Panc1 (cell line): ENCODE measurements around the gene PAX7.

Experiments
- POLR2AphosphoS5 ChIP-seq: IDR thresholded peaks from 2 replicates; pipeline ENCODE4 v1.6.1; 2012; ENCODE audit warnings: mild to moderate bottlenecking, low read depth, low read length, moderate library complexity
- TF ChIP-seq, protein P1 (sequence below): fragments of 450-650 bp; IDR thresholded peaks from 2 replicates; pipeline ENCODE4 v1.5.1; 2017; ENCODE audit warnings: mild to moderate bottlenecking
- TF ChIP-seq, protein P2 (sequence below), 2 experiments: IDR thresholded peaks; 2 replicates each; pipeline ENCODE4 v1.6.1; 2011 to 2012; ENCODE audit warnings: low read depth in 2 of 2, control low read depth in 1 of 2, low read length in 1 of 2, mild to moderate bottlenecking in 1 of 2, moderate library complexity in 1 of 2; ENCODE audit not compliant: insufficient read depth in 1 of 2

DNA sequence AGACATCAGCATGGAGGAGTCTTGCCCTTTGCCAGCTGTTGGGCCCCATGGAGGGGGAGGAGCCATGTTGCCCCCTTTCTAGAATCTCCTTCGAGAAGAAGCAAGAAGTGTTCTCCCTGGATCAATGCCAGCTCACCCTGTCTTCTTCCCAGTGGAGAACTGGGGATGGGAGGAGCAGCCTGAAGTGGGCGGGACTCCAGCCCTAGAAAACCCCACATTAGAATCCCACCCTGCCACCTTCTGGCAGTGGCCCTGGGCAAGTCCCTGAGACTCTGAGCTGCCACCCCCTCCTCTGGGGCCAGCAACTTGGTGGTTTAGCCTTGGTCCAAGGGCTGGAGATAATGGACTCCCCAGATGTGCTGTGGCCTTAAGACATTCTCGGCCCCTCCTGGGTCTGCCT, 51.7 kb downstream of the PAX7 start:
- TF ChIP-seq, protein P1, sequence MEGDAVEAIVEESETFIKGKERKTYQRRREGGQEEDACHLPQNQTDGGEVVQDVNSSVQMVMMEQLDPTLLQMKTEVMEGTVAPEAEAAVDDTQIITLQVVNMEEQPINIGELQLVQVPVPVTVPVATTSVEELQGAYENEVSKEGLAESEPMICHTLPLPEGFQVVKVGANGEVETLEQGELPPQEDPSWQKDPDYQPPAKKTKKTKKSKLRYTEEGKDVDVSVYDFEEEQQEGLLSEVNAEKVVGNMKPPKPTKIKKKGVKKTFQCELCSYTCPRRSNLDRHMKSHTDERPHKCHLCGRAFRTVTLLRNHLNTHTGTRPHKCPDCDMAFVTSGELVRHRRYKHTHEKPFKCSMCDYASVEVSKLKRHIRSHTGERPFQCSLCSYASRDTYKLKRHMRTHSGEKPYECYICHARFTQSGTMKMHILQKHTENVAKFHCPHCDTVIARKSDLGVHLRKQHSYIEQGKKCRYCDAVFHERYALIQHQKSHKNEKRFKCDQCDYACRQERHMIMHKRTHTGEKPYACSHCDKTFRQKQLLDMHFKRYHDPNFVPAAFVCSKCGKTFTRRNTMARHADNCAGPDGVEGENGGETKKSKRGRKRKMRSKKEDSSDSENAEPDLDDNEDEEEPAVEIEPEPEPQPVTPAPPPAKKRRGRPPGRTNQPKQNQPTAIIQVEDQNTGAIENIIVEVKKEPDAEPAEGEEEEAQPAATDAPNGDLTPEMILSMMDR, result no peak
- TF ChIP-seq POLR2AphosphoS5, result no peak
- TF ChIP-seq, protein P2, sequence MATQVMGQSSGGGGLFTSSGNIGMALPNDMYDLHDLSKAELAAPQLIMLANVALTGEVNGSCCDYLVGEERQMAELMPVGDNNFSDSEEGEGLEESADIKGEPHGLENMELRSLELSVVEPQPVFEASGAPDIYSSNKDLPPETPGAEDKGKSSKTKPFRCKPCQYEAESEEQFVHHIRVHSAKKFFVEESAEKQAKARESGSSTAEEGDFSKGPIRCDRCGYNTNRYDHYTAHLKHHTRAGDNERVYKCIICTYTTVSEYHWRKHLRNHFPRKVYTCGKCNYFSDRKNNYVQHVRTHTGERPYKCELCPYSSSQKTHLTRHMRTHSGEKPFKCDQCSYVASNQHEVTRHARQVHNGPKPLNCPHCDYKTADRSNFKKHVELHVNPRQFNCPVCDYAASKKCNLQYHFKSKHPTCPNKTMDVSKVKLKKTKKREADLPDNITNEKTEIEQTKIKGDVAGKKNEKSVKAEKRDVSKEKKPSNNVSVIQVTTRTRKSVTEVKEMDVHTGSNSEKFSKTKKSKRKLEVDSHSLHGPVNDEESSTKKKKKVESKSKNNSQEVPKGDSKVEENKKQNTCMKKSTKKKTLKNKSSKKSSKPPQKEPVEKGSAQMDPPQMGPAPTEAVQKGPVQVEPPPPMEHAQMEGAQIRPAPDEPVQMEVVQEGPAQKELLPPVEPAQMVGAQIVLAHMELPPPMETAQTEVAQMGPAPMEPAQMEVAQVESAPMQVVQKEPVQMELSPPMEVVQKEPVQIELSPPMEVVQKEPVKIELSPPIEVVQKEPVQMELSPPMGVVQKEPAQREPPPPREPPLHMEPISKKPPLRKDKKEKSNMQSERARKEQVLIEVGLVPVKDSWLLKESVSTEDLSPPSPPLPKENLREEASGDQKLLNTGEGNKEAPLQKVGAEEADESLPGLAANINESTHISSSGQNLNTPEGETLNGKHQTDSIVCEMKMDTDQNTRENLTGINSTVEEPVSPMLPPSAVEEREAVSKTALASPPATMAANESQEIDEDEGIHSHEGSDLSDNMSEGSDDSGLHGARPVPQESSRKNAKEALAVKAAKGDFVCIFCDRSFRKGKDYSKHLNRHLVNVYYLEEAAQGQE (IDR thresholded peaks at IDR 0.05; ENCODE audit: insufficient read depth in 1 of 2, low read depth in 2 of 2, low read length in 1 of 2), result no peak
